ENCODE measurements around the gene TRPM2.
"Not testable (repeated sequence)": the region's sequence is repeated elsewhere in the genome, so short reads cannot be mapped to it uniquely, and the experiment has no call there.

TRPM2 gene

GRCh38 chr21:44335266-44336059 lies 18.0 kb upstream of the TRPM2 start:
- no peak for DNase-seq (ENCODE audit: low spot score)

GRCh38 chr21:44337449-44337848 lies 16.0 kb upstream of the TRPM2 start:
- DNase-seq (ENCODE audit: low spot score) = no peak

DNA sequence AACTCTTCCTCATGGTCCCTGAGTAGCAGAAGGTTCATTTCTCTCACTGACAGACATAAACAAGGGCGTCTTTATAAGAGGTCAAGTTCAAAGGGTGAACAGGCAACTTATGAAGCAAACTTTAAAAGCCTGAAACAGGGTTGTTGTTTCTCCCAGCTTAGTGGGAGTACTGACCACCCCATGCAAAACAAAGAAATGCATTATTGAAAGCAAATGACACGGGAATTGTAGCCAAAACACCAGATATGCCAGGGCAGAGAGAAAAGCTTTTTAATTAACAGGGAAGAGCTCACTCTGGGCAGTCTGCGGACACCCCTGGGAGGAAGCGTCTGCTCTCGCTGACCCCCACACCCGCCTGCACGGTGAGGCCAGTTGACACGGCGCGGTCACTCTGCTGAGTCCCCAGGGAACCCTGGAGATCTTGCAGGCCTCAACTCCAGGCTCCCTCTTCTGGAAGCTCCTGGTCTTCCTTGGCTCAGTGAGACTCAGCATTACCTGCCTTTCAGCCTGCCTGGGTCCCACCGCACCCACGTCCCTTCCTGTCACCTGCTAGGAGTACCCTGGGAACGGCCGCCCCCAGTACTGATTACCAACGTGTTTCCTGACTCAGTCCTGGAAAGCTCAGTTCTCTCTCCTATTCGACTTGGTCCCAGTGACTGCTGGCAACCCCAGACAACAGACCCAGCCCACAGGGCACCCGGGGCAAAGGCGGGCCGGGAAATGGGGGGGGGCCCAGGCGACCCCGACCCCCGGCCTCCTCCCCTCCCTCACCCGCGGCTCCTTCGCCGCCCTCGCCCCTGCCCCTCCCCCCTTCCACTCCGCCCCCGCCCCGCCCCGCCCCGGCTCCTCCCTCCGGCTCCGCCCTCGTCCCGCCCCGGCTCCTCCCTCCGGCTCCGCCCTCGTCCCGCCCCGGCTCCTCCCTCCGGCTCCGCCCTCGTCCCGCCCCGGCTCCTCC lies 15.2 kb upstream of the TRPM2 start:
- DNase-seq (ENCODE audit: low spot score) = peak; percentile 39

GRCh38 chr21:44338971-44339910 lies 14.2 kb upstream of the TRPM2 start, which contains the start of gene CFAP410:
TSS of gene CFAP410 (minus strand) at chr21:44339390. CDS start at chr21:44339194, 196 bp downstream.
- peak; percentile 92 for DNase-seq (ENCODE audit: low spot score)

DNA sequence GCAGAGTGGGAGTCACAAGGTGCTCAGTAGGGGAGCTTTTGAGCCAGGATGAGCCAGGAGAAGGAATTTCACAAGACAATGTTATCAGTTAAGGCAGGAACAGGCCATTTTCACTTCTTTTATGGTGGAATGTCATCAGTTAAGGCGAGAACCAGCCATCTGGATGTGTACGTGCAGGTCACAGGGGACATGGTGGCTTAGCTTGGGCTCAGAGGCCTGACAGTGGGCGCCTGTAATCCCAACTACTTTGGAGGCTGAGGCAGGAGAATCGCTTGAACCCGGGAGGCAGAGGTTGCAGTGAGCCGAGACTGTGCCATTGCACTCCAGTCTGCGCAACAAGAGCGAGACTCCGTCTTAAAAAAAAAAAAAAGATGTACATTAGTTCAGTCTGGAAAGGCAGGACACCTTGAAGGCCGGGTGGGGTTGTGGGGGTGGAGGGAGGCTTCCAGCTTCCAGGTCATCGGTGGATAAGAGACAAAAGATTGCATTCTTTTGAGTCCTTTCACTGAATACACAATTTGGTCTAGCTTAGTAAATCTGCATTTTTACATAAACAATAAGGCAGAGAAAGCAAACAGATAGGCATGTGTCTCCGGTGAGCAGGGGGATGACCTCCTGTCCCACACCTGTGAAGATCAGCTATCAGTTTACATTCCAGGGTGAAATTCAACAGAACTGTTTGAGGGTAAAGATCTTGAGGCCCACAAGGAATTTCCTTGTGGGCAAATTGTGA lies 11.5 kb upstream of the TRPM2 start:
- DNase-seq (ENCODE audit: low spot score) = not testable (repeated sequence)

- not testable (repeated sequence) for DNase-seq (ENCODE audit: low spot score)
Observed at GRCh38 chr21:44342981-44343380, 10.4 kb upstream of the TRPM2 start.

DNA sequence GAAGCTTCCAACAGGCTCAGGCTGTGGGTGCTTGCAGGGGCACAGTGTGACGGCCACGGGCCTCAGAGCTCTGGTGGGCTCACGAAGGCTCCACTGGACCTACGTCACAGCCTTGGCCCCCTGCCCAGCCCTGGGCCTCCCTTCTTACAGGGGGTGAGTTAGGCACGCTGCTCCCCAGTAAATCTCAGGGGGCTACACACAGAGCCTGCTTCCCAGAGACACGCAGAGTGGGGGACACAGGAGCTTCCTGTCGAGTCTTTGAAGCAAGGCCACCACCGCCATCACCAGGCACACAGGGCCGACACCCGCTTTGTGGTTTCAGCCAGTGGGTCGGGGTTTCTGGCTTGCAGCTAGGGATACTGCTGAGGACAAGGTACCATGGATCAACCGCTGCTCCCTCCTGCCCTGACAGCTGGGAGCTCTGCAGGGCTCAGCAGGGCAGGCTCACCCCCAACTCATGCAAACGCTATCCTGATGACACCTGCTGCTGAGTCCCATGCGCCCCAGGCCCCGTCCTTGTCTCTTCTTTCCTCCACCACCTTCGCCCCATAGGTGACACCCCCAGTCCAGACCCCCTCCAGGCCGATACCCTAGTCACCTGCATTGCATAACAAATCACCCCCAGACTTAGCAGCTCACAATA lies 8.8 kb upstream of the TRPM2 start:
- no peak for DNase-seq (ENCODE audit: low spot score)

- no peak for DNase-seq (ENCODE audit: low spot score)
Observed at GRCh38 chr21:44345495-44345894, 7.9 kb upstream of the TRPM2 start.

- DNase-seq (ENCODE audit: low spot score) = no peak
Observed at GRCh38 chr21:44347911-44348451, 5.4 kb upstream of the TRPM2 start.

- DNase-seq (ENCODE audit: low spot score) = no peak
Observed at GRCh38 chr21:44348861-44349260, 4.6 kb upstream of the TRPM2 start.

DNA sequence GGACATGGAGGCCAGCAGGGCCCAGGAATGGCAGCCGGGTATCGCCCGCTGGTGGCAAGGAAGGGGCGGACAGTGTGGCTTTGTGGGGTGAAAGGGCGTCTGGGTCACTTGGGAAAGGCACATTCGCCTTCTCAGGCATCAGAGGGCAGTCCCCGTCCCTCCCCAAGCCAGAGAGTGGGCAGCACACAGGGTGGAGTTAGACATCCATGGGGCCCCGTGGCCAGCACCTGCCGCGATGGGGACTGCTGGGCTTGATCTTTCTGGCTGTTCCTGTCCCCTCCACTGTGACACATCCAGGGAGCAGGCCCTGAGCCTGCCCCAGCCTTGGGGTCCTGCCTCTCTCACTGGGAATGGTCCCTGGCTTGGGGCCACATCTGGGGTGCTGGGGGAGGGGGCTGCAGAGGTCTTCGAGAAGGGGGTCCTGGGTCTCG lies 4.0 kb upstream of the TRPM2 start:
- no peak for DNase-seq (ENCODE audit: low spot score)

DNA sequence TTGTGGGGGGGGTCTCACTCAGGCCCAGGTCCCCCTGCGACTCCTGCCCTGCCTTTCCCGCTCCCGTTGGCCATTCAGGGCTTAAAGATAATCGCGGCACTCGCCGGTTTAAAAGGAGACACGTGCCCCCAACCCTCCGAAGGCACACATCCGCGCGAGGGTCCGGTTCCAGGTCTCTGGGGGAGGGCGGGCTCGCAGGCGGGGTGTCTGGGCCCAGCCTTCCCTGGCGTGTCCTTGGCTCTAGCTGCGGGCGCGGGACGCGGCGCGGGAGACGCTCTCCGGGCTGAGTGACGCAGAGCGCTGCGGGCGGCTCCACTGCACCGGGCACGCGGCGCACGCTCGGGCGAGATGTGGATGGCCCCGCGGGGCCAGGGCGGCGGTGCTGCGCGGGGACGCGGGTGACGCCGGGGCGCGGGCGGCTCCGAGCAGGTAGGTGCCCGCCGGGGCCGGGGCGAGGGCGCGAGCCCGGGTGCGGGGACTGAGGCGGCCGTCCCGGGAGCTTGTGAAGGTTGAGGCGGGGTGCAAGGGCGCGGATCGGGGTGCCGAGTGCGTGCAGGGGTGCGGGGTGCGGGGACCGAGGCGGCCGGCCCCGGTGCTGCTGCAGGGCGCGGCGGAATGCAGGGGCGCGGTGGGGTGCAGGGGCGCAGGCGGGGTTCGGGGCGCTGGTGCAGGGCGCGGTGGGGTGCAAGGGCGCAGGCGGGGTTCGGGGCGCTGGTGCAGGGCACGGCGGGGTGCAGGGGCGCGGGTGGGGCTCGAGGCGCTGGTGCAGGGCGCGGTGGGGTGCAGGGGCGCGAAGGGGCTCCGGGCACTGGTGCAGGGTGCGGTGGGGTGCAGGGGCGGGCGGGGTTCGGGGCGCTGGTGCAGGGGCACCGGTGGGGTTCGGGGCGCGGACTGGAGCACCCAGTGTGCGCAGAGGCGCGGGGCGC lies 3.3 kb upstream of the TRPM2 start:
- DNase-seq (ENCODE audit: low spot score) = no peak

GRCh38 chr21:44350773-44351481 lies 2.5 kb upstream of the TRPM2 start:
- no peak for DNase-seq (ENCODE audit: low spot score)

- DNase-seq (ENCODE audit: low spot score) = no peak
Observed at GRCh38 chr21:44351535-44352252, 1.7 kb upstream of the TRPM2 start.

GRCh38 chr21:44352253-44352860 lies 1.1 kb upstream of the TRPM2 start:
- DNase-seq (ENCODE audit: low spot score) = no peak

DNA sequence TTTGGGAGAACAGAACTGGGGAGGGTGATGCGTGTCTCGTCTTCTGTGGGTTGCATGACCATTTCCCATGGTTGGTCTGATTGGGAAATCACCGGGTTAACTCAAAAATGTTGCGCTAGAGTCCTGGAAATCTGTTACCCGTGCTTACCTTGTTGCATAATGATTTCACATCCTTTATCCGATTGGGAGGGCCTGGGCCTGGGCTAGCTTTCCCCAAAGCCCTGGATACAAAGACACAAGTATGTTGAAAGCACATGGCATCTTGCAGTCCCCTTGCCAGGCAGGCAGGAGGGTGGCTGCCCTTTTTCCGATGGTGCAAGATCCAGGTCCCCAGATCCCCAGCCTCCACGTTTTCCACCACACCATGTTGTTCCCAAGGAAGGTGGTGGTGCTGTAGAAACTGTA lies 582 bp downstream of the TRPM2 start:
- DNase-seq (ENCODE audit: low spot score) = no peak
